ENCODE data around the gene MRPS27.
"Not testable (repeated sequence)": the region's sequence is repeated elsewhere in the genome, so short reads cannot be mapped to it uniquely, and the experiment has no call there.

The MRPS27 gene

DNA sequence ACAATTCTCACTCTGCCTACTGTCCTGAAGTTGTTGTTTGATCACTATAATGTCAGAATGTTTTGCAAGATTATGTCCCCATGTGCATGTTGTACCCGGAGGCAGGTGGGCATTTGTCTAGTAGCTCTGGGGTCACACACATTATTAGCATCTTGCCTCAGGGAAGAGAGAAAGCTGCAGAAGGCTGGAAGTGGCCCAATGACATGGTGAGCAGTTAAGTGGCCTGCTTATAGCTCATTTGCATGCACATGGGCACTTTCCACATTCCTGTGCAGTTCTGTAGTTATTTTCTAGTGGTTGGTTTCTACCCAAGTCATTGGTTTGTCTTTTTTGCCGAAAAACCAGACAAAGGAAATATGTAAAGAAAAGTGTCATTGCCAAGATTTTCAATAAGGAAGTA, 131.9 kb downstream of the MRPS27 start:
- no peak for TF ChIP-seq ZNF274 (IDR thresholded peaks at IDR 0.05; ENCODE audit: low read depth, low read length)
- H3K4me3 ChIP-seq (ENCODE audit: low read length), result no peak overlapping the region

DNA sequence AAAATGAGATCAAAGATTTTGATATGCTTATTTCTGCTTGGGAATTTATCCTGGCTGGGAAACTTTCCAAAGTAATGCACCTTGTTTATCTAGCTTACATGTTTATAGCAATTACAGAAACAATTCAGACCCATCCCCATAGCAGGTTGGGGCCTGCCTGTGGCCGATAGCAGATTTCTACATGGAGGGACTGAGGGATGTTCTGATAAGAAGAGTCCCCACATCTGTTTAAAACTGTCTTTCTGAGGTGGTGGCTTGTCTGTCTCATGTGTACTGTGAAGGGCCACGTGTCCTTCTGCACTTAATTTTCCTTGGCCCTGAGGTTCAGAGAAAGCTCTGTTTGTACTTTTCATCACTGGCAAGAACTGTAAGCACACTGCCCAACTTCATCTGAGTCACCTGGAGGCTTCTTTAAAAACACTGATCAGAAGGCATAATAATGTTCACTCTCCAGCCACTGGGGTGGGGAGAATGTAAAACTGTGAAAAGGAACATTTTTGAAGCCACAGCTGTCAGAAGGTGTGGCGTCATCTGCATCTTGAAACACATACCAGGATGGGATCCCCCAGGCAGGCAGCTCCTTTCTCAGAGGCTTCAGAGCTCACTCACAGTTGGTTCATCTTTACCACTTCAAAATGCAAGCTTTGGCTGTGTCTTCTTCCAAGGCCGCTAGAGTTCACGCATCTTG, 132.5 kb downstream of the MRPS27 start:
- H3K4me3 ChIP-seq (ENCODE audit: low read length), result no peak overlapping the region
- TF ChIP-seq ZNF274 (IDR thresholded peaks at IDR 0.05; ENCODE audit: low read depth, low read length), result no peak

DNA sequence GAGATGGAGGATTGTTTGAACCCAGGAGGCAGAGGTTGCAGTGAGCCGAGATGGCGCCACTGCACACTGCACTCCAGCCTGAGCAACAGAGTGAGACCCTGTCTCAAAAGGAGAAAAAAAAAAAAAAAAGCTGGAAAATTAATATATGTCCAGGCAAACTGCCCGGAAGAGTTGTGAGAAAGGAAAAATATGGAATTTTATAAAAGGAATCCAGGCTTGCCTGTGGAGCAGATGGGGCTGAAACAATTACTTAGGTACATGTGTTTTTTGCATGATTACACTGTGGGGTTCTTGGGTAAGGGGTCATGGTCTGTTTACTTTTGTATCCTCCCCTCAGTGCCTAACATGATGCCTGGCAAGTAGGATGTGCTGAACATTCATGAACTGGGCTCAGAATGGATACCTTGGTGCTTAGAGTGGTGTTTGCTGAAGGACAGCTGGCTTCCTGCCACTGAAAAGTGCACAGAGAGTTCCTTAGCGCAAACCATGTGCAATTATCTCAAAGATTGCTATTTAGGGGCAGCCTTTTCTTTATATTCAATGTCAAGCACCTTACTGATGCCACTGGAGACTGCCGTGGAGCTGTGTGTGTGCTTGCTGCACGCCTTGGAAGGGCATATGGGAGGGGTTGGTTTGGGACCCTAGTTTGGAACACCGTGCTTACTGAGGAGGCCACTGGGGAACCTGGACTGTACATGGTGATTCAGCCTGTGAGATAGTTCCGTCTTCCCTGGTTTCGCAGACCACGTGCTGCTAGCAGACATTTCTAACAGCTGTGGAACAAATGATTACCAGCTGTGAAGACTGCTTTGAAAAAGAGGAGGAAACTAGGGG, 134.3 kb downstream of the MRPS27 start:
- no peak for TF ChIP-seq ZNF274 (IDR thresholded peaks at IDR 0.05; ENCODE audit: low read depth, low read length)
- no peak overlapping the region for H3K4me3 ChIP-seq (ENCODE audit: low read length)

DNA sequence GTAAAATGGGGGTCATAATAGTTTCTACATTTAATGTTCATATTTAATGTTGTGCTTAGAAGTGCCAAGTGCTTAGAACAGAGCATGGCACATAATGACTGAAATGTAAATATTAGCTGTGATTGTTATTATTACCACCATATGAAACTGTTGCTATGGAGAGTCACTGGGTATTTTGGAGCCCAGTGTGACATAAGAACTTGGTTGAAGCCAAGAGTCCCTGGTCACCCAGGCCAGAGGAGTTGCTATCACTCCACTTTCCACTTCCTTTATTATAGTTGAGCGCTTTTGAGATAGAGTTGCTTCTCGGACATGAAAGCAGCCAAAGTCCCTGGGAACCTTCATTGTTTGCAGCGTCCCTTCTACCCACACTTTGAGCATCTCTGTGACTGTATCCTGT, 135.6 kb downstream of the MRPS27 start:
- H3K4me3 ChIP-seq (ENCODE audit: low read length), result no peak overlapping the region
- TF ChIP-seq ZNF274 (IDR thresholded peaks at IDR 0.05; ENCODE audit: low read depth, low read length), result no peak

DNA sequence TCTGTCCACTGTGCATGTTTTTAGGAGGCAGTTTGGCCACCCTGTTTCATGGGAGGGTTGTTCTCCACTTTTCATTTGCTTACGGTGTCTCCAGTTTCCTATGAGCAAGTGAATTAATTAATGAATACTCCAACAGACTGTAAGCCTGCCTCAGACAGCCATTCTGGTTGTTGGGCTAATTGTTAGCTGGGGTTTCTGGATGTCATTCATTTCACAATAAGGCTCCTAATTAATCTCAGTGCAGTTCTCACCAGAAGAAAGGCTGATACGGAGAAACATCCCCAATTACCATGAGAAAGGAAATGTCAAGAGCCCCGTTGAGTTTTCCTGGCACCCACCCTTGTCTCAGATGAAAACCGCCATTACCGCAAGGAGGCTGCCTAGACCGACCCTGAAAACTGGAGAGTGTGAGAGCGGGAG, 136.9 kb downstream of the MRPS27 start:
- no peak overlapping the region for H3K4me3 ChIP-seq (ENCODE audit: low read length)
- TF ChIP-seq ZNF274 (IDR thresholded peaks at IDR 0.05; ENCODE audit: low read depth, low read length), result no peak

DNA sequence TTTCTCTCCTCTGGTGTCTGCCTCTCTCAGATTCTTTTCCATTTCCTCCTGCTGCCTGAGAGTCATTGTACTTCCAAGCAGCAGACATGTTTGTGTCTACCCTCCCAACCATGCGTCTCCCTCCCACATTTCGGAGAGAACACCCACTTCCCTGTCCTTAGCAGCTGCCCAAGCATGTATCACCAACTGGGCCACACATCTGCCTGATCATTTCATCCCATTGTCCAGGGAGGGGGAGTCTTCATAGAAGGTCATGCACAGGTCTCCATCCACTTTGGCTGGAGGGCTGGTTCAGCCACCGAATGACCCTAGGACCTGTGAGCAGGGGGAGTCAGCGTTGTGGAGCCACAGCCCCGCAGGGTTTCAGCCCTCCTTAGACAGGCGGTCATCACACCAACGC, 137.4 kb downstream of the MRPS27 start:
- H3K4me3 ChIP-seq (ENCODE audit: low read length), result no peak overlapping the region
- TF ChIP-seq ZNF274 (IDR thresholded peaks at IDR 0.05; ENCODE audit: low read depth, low read length), result no peak

DNA sequence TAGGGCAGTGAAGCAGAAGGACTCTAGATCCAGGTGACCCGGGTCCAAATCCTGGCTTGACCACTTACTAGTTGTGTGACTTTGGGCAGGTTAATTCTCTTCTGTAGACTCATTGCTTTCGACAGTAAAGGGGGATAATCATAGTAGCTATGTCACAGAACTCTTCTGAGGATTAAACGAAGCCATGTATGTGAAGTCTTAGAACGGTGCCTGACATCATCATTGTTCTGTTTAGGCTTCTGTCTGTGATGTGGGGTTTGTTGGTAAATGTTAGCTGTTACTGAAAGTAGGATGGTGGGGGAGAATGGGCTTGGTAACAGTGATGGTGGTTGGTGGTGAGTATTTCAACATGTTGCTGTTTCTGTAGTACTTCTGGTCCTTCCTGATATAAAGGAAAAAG, 139.1 kb downstream of the MRPS27 start:
- TF ChIP-seq ZNF274 (IDR thresholded peaks at IDR 0.05; ENCODE audit: low read depth, low read length), result no peak
- H3K4me3 ChIP-seq (ENCODE audit: low read length), result no peak overlapping the region

DNA sequence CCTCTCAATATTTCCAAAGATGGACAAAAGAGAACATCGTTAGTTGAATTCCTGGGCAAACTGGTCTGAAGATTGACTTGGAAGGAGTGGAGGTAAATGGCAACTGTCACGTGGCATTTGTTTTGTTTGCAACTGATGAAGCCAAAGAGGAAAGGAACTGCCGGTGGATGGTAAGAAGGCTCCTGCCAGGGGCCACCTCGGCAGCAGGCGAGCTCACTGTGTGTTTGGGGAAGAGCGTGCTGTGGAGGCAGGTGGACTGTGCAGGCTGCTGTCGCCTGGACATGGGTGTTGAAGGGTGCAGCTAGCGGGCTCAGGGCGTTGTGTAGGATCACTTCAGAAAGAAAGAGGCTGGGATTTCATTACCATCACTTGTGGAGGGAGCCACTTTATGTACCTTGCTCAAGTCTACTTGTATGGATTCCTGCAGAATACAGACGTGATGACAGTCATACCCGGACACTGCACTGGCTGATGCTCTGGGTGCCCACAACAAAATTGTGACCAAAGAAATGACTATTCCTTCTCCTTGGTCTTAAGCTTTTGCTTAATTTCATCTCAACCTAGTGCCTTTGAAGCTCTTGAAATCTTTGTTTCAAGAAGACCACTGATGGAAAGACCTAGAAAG, 140.1 kb downstream of the MRPS27 start:
- H3K4me3 ChIP-seq (ENCODE audit: low read length), result no peak overlapping the region
- TF ChIP-seq ZNF274 (IDR thresholded peaks at IDR 0.05; ENCODE audit: low read depth, low read length), result no peak

DNA sequence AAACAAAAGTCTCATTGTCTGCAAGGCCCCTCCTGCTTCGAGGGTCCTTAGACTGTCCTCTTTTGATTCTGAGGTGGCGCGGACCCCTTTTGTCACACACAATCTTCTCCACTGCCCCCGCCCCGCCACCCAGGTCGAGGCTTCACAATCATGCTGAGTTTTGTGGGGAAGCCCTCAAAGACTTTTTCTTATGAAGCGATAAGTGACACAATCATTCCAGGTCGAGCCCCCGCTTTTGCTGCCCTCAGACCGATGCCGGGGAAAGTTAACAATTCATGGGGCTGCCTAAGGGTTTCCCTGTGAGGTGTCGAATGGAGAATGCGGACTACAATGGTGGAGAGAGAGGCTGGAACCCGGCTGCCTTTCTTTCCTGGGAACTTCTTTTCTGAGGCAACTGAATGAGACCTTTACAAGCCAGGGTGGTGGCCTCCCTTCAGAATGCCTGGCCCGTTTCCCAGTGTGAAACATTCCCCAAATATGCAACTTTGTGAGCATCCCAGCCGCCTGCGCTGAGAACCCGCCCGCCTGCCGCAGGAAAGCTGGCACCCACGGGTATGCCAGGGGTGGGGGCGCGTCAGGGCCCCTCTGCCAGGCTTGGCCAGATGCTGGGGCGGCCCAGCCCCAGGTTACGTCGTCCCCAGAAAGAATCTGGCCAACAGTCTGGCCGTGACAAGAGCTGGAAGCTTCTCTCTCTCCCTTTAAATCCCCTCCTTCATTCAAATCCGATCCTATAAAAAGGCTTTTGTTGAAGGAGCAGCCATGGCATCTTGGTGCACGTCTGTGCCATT, 140.8 kb downstream of the MRPS27 start:
- no peak for TF ChIP-seq ZNF274 (IDR thresholded peaks at IDR 0.05; ENCODE audit: low read depth, low read length)
- no peak overlapping the region for H3K4me3 ChIP-seq (ENCODE audit: low read length)

DNA sequence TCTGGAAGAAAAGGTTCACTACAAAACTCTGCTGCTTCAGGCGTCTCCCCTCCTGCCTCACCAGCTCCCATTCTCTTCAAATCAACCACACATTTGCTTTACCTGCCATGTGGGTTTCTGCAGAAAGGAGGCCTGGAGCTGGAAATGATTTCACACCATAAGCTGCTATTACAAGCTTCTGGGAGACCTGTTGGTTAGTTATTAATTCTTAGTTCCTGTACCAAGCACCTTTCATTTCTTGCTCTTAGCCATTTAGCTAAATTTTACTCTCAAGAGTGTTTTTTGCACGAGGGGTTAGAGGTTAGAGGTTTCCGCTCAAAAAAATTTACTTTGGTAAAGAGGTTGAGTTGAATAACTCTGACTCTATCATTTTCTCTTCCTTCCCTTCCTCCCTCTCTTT, 142.5 kb downstream of the MRPS27 start:
- no peak overlapping the region for H3K4me3 ChIP-seq (ENCODE audit: low read length)
- no peak for TF ChIP-seq ZNF274 (IDR thresholded peaks at IDR 0.05; ENCODE audit: low read depth, low read length)

DNA sequence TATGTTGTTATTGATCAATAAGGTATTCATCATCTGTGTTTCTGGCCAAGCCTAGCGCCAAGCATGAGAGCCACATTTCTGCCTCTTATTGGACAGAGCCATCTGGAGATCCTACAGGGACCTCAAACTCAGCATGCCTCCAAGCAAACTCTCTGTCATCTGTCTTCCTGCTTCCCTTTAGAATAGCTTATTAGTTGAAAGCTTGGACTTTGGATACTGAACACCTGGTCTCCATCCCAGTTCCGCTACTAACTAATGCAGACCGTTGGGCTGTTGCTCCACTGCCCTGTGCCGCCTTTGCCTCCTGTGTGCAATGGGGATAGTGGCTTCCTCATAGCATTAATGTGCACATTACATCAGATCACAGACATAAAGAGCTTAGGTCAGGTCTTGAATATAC, 147.3 kb downstream of the MRPS27 start:
- no peak overlapping the region for H3K4me3 ChIP-seq (ENCODE audit: low read length)
- no peak for TF ChIP-seq ZNF274 (IDR thresholded peaks at IDR 0.05; ENCODE audit: low read depth, low read length)

DNA sequence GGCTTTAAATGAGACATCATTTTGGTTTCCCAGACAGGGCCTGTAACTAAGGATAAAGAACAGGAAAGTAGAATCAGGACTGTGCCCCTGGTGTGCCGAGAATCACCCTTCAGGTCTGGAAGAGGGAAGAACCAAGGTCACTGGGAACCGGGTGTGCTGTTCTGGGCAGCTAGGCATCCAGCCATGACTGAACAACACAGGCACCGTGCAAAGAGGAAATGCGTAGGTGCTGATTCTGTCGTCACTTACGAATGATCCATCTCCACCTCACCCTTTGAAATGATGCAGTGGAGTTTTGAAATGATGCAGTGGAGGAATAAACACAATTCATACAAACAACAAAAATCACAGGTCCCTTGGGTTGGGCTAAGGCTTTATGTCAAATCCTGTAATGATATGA, 148.4 kb downstream of the MRPS27 start:
- H3K4me3 ChIP-seq (ENCODE audit: low read length), result no peak overlapping the region
- TF ChIP-seq ZNF274 (IDR thresholded peaks at IDR 0.05; ENCODE audit: low read depth, low read length), result no peak

DNA sequence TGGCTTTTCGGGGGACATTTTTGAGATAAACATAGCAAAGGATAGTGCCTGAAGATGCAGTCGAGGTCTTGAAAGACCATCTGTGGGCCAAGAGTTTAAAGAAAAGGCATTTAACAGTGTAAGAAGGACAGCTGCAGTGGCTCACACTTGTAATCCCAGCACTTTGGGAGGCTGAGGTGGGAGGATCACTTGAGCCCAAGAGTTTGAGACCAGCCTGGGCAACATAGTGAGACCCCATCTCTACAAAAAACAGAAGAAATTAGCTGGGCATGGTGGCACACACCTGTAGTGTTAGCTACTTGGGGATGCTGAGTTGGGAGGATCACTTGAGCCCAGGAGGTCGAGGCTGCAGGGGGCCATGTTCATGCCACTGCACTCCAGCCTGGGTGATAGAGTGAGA, 148.9 kb downstream of the MRPS27 start:
- not testable (repeated sequence) for H3K4me3 ChIP-seq (ENCODE audit: low read length)

DNA sequence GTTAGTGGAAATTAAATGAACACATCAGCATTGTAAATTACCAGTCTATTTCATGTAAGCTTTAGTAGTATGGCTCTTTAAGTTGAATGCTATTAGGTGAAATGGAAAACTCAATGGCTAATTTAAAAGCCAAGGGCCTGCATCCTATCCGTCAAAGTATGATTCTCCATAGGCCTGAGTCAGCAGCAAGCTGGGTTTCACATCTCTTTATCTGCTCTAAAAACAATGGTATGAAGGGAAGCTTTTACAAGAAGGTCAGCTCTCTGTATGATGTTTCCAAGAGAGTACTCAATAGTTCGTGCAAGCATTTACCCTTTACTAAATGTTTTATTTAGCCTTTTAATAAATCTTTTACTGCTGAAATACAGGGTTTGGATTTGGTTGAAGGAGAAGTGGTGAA, 149.9 kb downstream of the MRPS27 start:
- no peak overlapping the region for H3K4me3 ChIP-seq (ENCODE audit: low read length)
- TF ChIP-seq ZNF274 (IDR thresholded peaks at IDR 0.05; ENCODE audit: low read depth, low read length), result no peak

All from GM08714 (cell line).